Activated naive CD8-positive, alpha-beta T cell treated with anti-CD3 and anti-CD28 coated beads for 36 hours (primary cell): ENCODE measurements around the gene DIDO1. TPM values are rescaled to one million over a fixed set of nuclear protein-coding genes. Genes with fewer than 3 reads are reported as not detected.

Experiments
- total RNA-seq, 2 experiments: library from RNA; stranded (reverse); gene quantifications; one replicate each; pipeline ENCODE4 v1.2.3, GENCODE V29; 2021

Gene DIDO1
- total RNA-seq, 2 experiments from 2014 or later: 46.3 to 47.2 TPM

Other genes starting within 250 kb of the DIDO1 start
- gene NTSR1, start 217.7 kb downstream of the DIDO1 start, total RNA-seq: not detected
- gene MRGBP, start 130.0 kb downstream of the DIDO1 start, total RNA-seq: 10 to 100 TPM; 19.3 to 19.8 TPM
- gene OGFR, start 121.7 kb downstream of the DIDO1 start, total RNA-seq: 10 to 100 TPM; 66.1 to 69.9 TPM
- gene COL9A3, start 109.5 kb downstream of the DIDO1 start, total RNA-seq: 1 to 10 TPM in 1 of 2 experiments, under 1 TPM in 1; 0.35 to 1.0 TPM
- 1 to 10 TPM; 5.4 to 5.8 TPM for gene TCFL5, start 64.7 kb downstream of the DIDO1 start, total RNA-seq
- 10 to 100 TPM; 47.6 to 48.5 TPM for gene GID8, start 11.6 kb upstream of the DIDO1 start, total RNA-seq
- gene SLC17A9, start 26.2 kb upstream of the DIDO1 start, total RNA-seq: 10 to 100 TPM; 49.7 to 52.1 TPM
- not detected for gene BHLHE23, start 80.5 kb upstream of the DIDO1 start, total RNA-seq